Colonic mucosa (tissue), 4 donors: ENCODE measurements around the gene MT1E. TPM values are rescaled to one million over a fixed set of nuclear protein-coding genes. Genes with fewer than 3 reads are reported as not detected.
A peak's percentile ranks its signal among the peaks of the same experiment; 100 is the strongest.
"Not testable (repeated sequence)": the region's sequence is repeated elsewhere in the genome, so short reads cannot be mapped to it uniquely, and the experiment has no call there.

Experiments used
- DNase-seq: peaks from one replicate; pipeline ENCODE4 v3.0.0-alpha.2; 2020
- H3K27ac ChIP-seq: fragments of 200-600 bp; one replicate; pipeline ENCODE4 v1.8.0; 2021
- H3K27me3 ChIP-seq: fragments of 200-600 bp; one replicate; pipeline ENCODE4 v1.8.0; 2021
- H3K36me3 ChIP-seq: fragments of 200-600 bp; one replicate; pipeline ENCODE4 v1.8.0; 2021
- H3K4me1 ChIP-seq: fragments of 200-600 bp; one replicate; pipeline ENCODE4 v1.8.0; 2021; ENCODE audit warnings: mild to moderate bottlenecking
- H3K4me3 ChIP-seq: fragments of 200-600 bp; one replicate; pipeline ENCODE4 v1.8.0; 2021
- H3K9ac ChIP-seq, 2 donors: one replicate each; pipeline ENCODE4 v1.7.0; 2013; ENCODE audit warnings: control low read depth in 2 of 2, low read depth in 2 of 2, low read length in 2 of 2
- H3K9me3 ChIP-seq: fragments of 200-600 bp; one replicate; pipeline ENCODE4 v1.8.0; 2021
- intact Hi-C: fragments of 100-400 bp; cut with DNase I; formaldehyde crosslinking; loops from one replicate; pipeline ENCODE4 v1.14.1; 2022
- total RNA-seq, 2 donors: library from RNA; stranded (reverse); fragmentation: NEBNext Ultra II Directional in 1 of 2; extraction: Animal tissue kit (Norgen Biotek cat#: 25700) in 1 of 2; gene quantifications; one replicate each; pipeline ENCODE4 v1.2.1, GENCODE V29; 2021
- TF ChIP-seq, protein P1 (sequence below): fragments of 200-600 bp; IDR thresholded peaks from one replicate; pipeline ENCODE4 v1.8.0; 2022; ENCODE audit warnings: antibody characterized with exemption, mild to moderate bottlenecking
- donor health status: healthy.
- donor health status: DM: no; HTN: no; CAD: no.
- donor health status: DM: no; HTN: no; CAD: no.

The MT1E gene
- total RNA-seq, 2 donors from 2014 or later: 251 to 359 TPM

DNA sequence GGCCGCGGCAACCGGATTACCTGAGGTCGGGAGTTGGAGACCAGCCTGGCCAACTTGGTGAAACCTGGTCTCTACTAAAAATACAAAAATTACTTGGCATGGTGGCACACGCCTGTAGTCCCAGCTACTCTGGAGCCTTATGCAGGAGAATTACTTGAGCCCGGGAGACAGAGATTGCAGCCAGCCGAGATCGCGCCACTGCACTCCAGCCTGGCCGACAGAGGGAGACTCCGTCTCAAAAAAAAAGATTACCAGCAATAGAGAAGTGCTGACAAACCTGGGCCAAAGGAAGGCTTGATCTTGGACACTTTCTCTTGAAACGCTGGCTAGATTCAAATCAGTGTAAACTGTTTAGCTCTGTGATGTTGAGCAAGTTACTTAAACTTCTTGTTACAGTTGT is 48.3 kb downstream of the MT1E start:
- Histone ChIP-seq H3K4me3 (no peak overlapping the region), H3K27me3 (peaks cover 17% of the 10 kb centered on the region), H3K9me3 (no peaks in the 10 kb centered on the region), H3K36me3 (no peaks in the 10 kb centered on the region), H3K27ac (no peak overlapping the region), H3K9ac (no peak overlapping the region), H3K4me1 (no peaks in the 10 kb centered on the region)
- TF ChIP-seq, protein P1, sequence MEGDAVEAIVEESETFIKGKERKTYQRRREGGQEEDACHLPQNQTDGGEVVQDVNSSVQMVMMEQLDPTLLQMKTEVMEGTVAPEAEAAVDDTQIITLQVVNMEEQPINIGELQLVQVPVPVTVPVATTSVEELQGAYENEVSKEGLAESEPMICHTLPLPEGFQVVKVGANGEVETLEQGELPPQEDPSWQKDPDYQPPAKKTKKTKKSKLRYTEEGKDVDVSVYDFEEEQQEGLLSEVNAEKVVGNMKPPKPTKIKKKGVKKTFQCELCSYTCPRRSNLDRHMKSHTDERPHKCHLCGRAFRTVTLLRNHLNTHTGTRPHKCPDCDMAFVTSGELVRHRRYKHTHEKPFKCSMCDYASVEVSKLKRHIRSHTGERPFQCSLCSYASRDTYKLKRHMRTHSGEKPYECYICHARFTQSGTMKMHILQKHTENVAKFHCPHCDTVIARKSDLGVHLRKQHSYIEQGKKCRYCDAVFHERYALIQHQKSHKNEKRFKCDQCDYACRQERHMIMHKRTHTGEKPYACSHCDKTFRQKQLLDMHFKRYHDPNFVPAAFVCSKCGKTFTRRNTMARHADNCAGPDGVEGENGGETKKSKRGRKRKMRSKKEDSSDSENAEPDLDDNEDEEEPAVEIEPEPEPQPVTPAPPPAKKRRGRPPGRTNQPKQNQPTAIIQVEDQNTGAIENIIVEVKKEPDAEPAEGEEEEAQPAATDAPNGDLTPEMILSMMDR: peak; percentile 29
- no peak for DNase-seq
- intact Hi-C loops: no loop called here

DNA sequence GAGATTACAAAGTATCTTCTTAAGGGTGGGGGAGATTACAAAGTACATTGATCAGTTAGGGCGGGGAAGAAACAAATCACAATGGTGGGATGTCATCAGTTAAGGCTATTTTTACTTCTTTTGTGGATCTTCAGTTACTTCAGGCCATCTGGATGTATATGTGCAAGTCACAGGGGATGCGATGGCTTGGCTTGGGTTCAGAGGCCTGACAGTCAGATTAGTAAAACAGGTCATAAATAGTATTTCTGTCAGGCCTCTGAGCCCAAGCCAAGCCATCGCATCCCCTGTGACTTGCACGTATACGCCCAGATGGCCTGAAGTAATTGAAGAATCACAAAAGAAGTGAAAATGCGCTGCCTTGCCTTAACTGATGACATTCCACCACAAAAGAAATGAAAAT is 49.0 kb downstream of the MT1E start:
- H3K27ac ChIP-seq, H3K36me3 ChIP-seq, DNase-seq, H3K4me3 ChIP-seq, H3K9ac ChIP-seq, intact Hi-C loops, H3K9me3 ChIP-seq, H3K4me1 ChIP-seq: not testable (repeated sequence)
- peaks cover 12% of the 10 kb centered on the region for H3K27me3 ChIP-seq

DNA sequence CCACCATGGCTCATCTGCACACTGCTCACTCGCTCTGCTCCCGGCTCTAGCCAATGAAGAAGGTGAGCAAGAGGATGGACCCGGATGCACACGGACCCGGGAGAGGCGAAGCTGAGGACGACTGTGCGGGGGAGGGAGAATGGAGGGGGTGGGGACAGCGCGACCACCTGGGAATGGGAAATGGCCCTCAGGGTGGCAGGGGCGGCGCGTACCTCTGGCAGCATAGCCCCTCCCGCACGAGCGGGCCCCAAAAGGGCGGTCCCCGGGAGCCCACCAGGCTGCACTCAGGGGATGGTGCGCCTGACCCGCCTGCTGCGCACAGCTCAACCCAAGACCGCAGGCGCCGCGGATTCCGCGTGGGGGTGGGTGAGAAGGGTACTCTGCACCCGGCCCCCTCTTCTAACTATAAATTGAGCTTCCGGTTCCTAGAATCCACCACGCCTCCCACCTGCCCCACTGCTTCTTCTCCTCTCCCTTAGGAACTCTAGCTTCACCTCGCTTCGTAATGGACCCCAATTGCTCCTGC is 50.2 kb downstream of the MT1E start:
- TF ChIP-seq, protein P1: no peak
- Histone ChIP-seq H3K36me3 (no peaks in the 10 kb centered on the region), H3K27me3 (peaks cover 6% of the 10 kb centered on the region), H3K9me3 (no peaks in the 10 kb centered on the region), H3K9ac (peak overlapping the region; percentile 30 to 46), H3K4me3 (peak overlapping the region; percentile 29), H3K4me1 (no peaks in the 10 kb centered on the region), H3K27ac (no peak overlapping the region)
- intact Hi-C loops: no loop called here
- DNase-seq: no peak

Other genes with a start within 250 kb of the MT1E start
- gene AMFR, start 200.2 kb upstream of the MT1E start, total RNA-seq: 10 to 100 TPM; 68.7 to 92.4 TPM
- gene NUDT21, start 174.4 kb upstream of the MT1E start, total RNA-seq: 100 to 1,000 TPM in 1 of 2 donors, 10 to 100 TPM in 1; 92.4 to 135 TPM
- gene OGFOD1, start 174.2 kb upstream of the MT1E start, total RNA-seq: 10 to 100 TPM; 20.3 to 33.0 TPM
- gene BBS2, start 105.8 kb upstream of the MT1E start, total RNA-seq: 10 to 100 TPM; 22.5 to 32.1 TPM
- gene MT4, start 60.7 kb upstream of the MT1E start, total RNA-seq: not detected
- gene MT3, start 36.3 kb upstream of the MT1E start, total RNA-seq: 1 to 10 TPM; 3.6 to 4.0 TPM
- 100 to 1,000 TPM; 239 to 320 TPM for gene MT2A, start 17.2 kb upstream of the MT1E start, total RNA-seq
- gene MT1M, start 6.9 kb downstream of the MT1E start, total RNA-seq: 10 to 100 TPM; 19.0 to 21.2 TPM
- gene MT1A, start 12.9 kb downstream of the MT1E start, total RNA-seq: 10 to 100 TPM in 1 of 2 donors, 1 to 10 TPM in 1; 5.5 to 10.2 TPM
- not detected for gene MT1B, start 26.1 kb downstream of the MT1E start, total RNA-seq
- gene MT1F, start 32.2 kb downstream of the MT1E start, total RNA-seq: 10 to 100 TPM; 35.5 to 40.0 TPM
- 100 to 1,000 TPM; 243 to 995 TPM for gene MT1G, start 42.3 kb downstream of the MT1E start, total RNA-seq
- 100 to 1,000 TPM in 1 of 2 donors, 10 to 100 TPM in 1; 43.8 to 180 TPM for gene MT1H, start 44.0 kb downstream of the MT1E start, total RNA-seq
- gene MT1X, start 56.7 kb downstream of the MT1E start, total RNA-seq: 100 to 1,000 TPM; 112 to 149 TPM
- gene NUP93, start 104.3 kb downstream of the MT1E start, total RNA-seq: 10 to 100 TPM; 33.0 to 79.2 TPM
- not detected for gene SLC12A3, start 239.4 kb downstream of the MT1E start, total RNA-seq